OCI-LY7 (cell line): Measurements from ENCODE around the gene GNA15.

Source experiments
- CTCF ChIP-seq: fragments of 200-600 bp; sonication (generic); conservative IDR thresholded peaks from 2 replicates; pipeline ENCODE4 v1.5.1; 2014; ENCODE audit warnings: mild to moderate bottlenecking, antibody characterized with exemption, low read length, moderate library complexity, mixed read lengths
- EZH2phosphoT487 ChIP-seq: fragments of 200-600 bp; sonication (generic); IDR thresholded peaks from 2 replicates; pipeline ENCODE4 v1.6.1; 2018; ENCODE audit warnings: low read depth, borderline replicate concordance, mild to moderate bottlenecking, mixed run types, antibody characterized with exemption, low read length, moderate library complexity, mixed read lengths

DNA sequence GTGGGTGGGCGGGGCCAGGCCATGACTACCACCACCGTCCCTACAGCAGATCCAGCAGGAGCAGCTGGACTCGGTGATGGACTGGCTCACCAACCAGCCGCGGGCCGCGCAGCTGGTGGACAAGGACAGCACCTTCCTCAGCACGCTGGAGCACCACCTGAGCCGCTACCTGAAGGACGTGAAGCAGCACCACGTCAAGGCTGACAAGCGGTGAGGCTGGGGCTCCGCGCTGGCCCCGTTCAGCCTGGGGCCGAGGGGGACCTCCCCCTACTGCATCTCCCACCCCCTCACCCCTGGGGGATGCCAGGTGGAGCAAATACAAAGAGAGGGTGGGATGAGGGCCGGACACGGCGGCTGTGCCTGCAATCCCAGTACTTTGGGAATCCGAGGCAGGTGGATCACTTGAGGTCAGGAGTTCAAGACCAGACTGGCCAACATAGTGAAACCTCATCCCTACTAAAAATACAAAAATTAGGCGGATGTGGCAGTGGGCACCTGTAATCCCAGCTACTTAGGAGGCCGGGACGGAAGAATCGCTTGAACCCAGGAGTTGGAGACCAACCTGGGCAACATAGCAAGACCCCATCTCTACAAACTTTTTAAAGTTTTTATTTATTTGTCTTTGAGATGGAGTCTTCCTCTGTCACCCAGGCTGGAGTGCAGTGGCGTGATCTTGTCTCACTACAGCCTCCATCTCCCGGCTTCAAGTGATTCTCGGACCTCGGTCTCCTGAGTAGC is 70.6 kb downstream of the GNA15 start:
- no peak for TF ChIP-seq CTCF
- no peak for TF ChIP-seq EZH2phosphoT487
